ENCODE results near the gene NAA60.

NAA60 gene

GRCh38 chr16:3439637-3440036 is 3.8 kb upstream of the NAA60 start:
- Histone ChIP-seq H3K36me3 (ENCODE audit: control insufficient read depth in 2 of 2, insufficient read depth in 2 of 2, low read length in 2 of 2) (peaks cover 0 to 12% of the 10 kb centered on the region in 2 donors), H3K27ac (ENCODE audit: low read depth in 2 of 2, low read length in 2 of 2) (no peak overlapping the region), H3K4me1 (ENCODE audit: control insufficient read depth in 2 of 2, insufficient read depth in 2 of 2, low read length in 2 of 2) (peaks cover 7 to 8% of the 10 kb centered on the region in 2 donors), H3K9me3 (ENCODE audit: control insufficient read depth in 2 of 2, low read length in 2 of 2) (peaks cover 0 to 4% of the 10 kb centered on the region in 2 donors), H3K9ac (ENCODE audit: low read depth in 1 of 2, low read length in 2 of 2) (no peak overlapping the region), H3K4me3 (ENCODE audit: low read length in 2 of 2) (no peak overlapping the region), H3K27me3 (ENCODE audit: control insufficient read depth in 2 of 2, insufficient read depth in 2 of 2, low read length in 2 of 2) (peaks cover 0 to 4% of the 10 kb centered on the region in 2 donors)

GRCh38 chr16:3444032-3444388 is 530 bp downstream of the NAA60 start:
- Histone ChIP-seq H3K27ac (ENCODE audit: low read depth in 2 of 2, low read length in 2 of 2) (peak overlapping the region; percentile 80 to 82), H3K4me3 (ENCODE audit: low read length in 2 of 2) (peak overlapping the region; percentile 68 to 84), H3K4me1 (ENCODE audit: control insufficient read depth in 2 of 2, insufficient read depth in 2 of 2, low read length in 2 of 2) (peaks cover 8 to 12% of the 10 kb centered on the region in 2 donors), H3K27me3 (ENCODE audit: control insufficient read depth in 2 of 2, insufficient read depth in 2 of 2, low read length in 2 of 2) (no peaks in the 10 kb centered on the region), H3K36me3 (ENCODE audit: control insufficient read depth in 2 of 2, insufficient read depth in 2 of 2, low read length in 2 of 2) (peaks cover 3 to 11% of the 10 kb centered on the region in 2 donors), H3K9me3 (ENCODE audit: control insufficient read depth in 2 of 2, low read length in 2 of 2) (peaks cover 0 to 4% of the 10 kb centered on the region in 2 donors), H3K9ac (ENCODE audit: low read depth in 1 of 2, low read length in 2 of 2) (peak overlapping the region; percentile 73 to 77)

- no peak overlapping the region for H3K27ac ChIP-seq (ENCODE audit: low read depth in 2 of 2, low read length in 2 of 2)
- no peaks in the 10 kb centered on the region for H3K27me3 ChIP-seq (ENCODE audit: control insufficient read depth in 2 of 2, insufficient read depth in 2 of 2, low read length in 2 of 2)
- no peaks in the 10 kb centered on the region for H3K36me3 ChIP-seq (ENCODE audit: control insufficient read depth in 2 of 2, insufficient read depth in 2 of 2, low read length in 2 of 2)
- H3K4me1 ChIP-seq (ENCODE audit: control insufficient read depth in 2 of 2, insufficient read depth in 2 of 2, low read length in 2 of 2): peaks cover 17 to 21% of the 10 kb centered on the region in 2 donors
- no peaks in the 10 kb centered on the region for H3K9me3 ChIP-seq (ENCODE audit: control insufficient read depth in 2 of 2, low read length in 2 of 2)
- H3K9ac ChIP-seq (ENCODE audit: low read depth in 1 of 2, low read length in 2 of 2): no peak overlapping the region
- no peak overlapping the region for H3K4me3 ChIP-seq (ENCODE audit: low read length in 2 of 2)
These were observed 10.6 kb downstream of the NAA60 start for GRCh38 chr16:3454093-3454492.

- Histone ChIP-seq H3K36me3 (ENCODE audit: control insufficient read depth in 2 of 2, insufficient read depth in 2 of 2, low read length in 2 of 2) (no peaks in the 10 kb centered on the region), H3K4me3 (ENCODE audit: low read length in 2 of 2) (no peak overlapping the region), H3K27ac (ENCODE audit: low read depth in 2 of 2, low read length in 2 of 2) (no peak overlapping the region), H3K9me3 (ENCODE audit: control insufficient read depth in 2 of 2, low read length in 2 of 2) (no peaks in the 10 kb centered on the region), H3K4me1 (ENCODE audit: control insufficient read depth in 2 of 2, insufficient read depth in 2 of 2, low read length in 2 of 2) (peaks cover 23 to 27% of the 10 kb centered on the region in 2 donors), H3K27me3 (ENCODE audit: control insufficient read depth in 2 of 2, insufficient read depth in 2 of 2, low read length in 2 of 2) (no peaks in the 10 kb centered on the region), H3K9ac (ENCODE audit: low read depth in 1 of 2, low read length in 2 of 2) (no peak overlapping the region)
These were observed 11.2 kb downstream of the NAA60 start for GRCh38 chr16:3454631-3455147.

GRCh38 chr16:3457434-3458252 is 14.2 kb downstream of the NAA60 start:
- Histone ChIP-seq H3K4me1 (ENCODE audit: control insufficient read depth in 2 of 2, insufficient read depth in 2 of 2, low read length in 2 of 2) (peaks cover 35 to 51% of the 10 kb centered on the region in 2 donors), H3K4me3 (ENCODE audit: low read length in 2 of 2) (peak overlapping the region; percentile 88 to 94), H3K36me3 (ENCODE audit: control insufficient read depth in 2 of 2, insufficient read depth in 2 of 2, low read length in 2 of 2) (peaks cover 0 to 2% of the 10 kb centered on the region in 2 donors), H3K9me3 (ENCODE audit: control insufficient read depth in 2 of 2, low read length in 2 of 2) (no peaks in the 10 kb centered on the region), H3K9ac (ENCODE audit: low read depth in 1 of 2, low read length in 2 of 2) (peak overlapping the region; percentile 83 to 97), H3K27ac (ENCODE audit: low read depth in 2 of 2, low read length in 2 of 2) (peak overlapping the region; percentile 97 to 98), H3K27me3 (ENCODE audit: control insufficient read depth in 2 of 2, insufficient read depth in 2 of 2, low read length in 2 of 2) (no peaks in the 10 kb centered on the region)

GRCh38 chr16:3458278-3458851 is 14.9 kb downstream of the NAA60 start:
- Histone ChIP-seq H3K27ac (ENCODE audit: low read depth in 2 of 2, low read length in 2 of 2) (peak overlapping the region; percentile 97 to 98), H3K27me3 (ENCODE audit: control insufficient read depth in 2 of 2, insufficient read depth in 2 of 2, low read length in 2 of 2) (no peaks in the 10 kb centered on the region), H3K36me3 (ENCODE audit: control insufficient read depth in 2 of 2, insufficient read depth in 2 of 2, low read length in 2 of 2) (peaks cover 0 to 2% of the 10 kb centered on the region in 2 donors), H3K9me3 (ENCODE audit: control insufficient read depth in 2 of 2, low read length in 2 of 2) (no peaks in the 10 kb centered on the region), H3K4me3 (ENCODE audit: low read length in 2 of 2) (peak overlapping the region; percentile 88 to 94), H3K9ac (ENCODE audit: low read depth in 1 of 2, low read length in 2 of 2) (peak overlapping the region; percentile 97), H3K4me1 (ENCODE audit: control insufficient read depth in 2 of 2, insufficient read depth in 2 of 2, low read length in 2 of 2) (peaks cover 35 to 51% of the 10 kb centered on the region in 2 donors)

- peak overlapping the region; percentile 97 for H3K9ac ChIP-seq (ENCODE audit: low read depth in 1 of 2, low read length in 2 of 2)
- H3K27ac ChIP-seq (ENCODE audit: low read depth in 2 of 2, low read length in 2 of 2): peak overlapping the region; percentile 97 to 98
- H3K27me3 ChIP-seq (ENCODE audit: control insufficient read depth in 2 of 2, insufficient read depth in 2 of 2, low read length in 2 of 2): no peaks in the 10 kb centered on the region
- H3K4me3 ChIP-seq (ENCODE audit: low read length in 2 of 2): peak overlapping the region; percentile 88 to 94
- no peaks in the 10 kb centered on the region for H3K9me3 ChIP-seq (ENCODE audit: control insufficient read depth in 2 of 2, low read length in 2 of 2)
- peaks cover 35 to 51% of the 10 kb centered on the region in 2 donors for H3K4me1 ChIP-seq (ENCODE audit: control insufficient read depth in 2 of 2, insufficient read depth in 2 of 2, low read length in 2 of 2)
- H3K36me3 ChIP-seq (ENCODE audit: control insufficient read depth in 2 of 2, insufficient read depth in 2 of 2, low read length in 2 of 2): peaks cover 0 to 2% of the 10 kb centered on the region in 2 donors
These were observed 15.4 kb downstream of the NAA60 start for GRCh38 chr16:3458852-3459361.

GRCh38 chr16:3459401-3460090 is 16.1 kb downstream of the NAA60 start:
- peak overlapping the region; percentile 88 to 94 for H3K4me3 ChIP-seq (ENCODE audit: low read length in 2 of 2)
- H3K9ac ChIP-seq (ENCODE audit: low read depth in 1 of 2, low read length in 2 of 2): peak overlapping the region; percentile 18 to 97
- peaks cover 39 to 51% of the 10 kb centered on the region in 2 donors for H3K4me1 ChIP-seq (ENCODE audit: control insufficient read depth in 2 of 2, insufficient read depth in 2 of 2, low read length in 2 of 2)
- H3K27ac ChIP-seq (ENCODE audit: low read depth in 2 of 2, low read length in 2 of 2): peak overlapping the region; percentile 97 to 98
- H3K27me3 ChIP-seq (ENCODE audit: control insufficient read depth in 2 of 2, insufficient read depth in 2 of 2, low read length in 2 of 2): no peaks in the 10 kb centered on the region
- peaks cover 0 to 2% of the 10 kb centered on the region in 2 donors for H3K36me3 ChIP-seq (ENCODE audit: control insufficient read depth in 2 of 2, insufficient read depth in 2 of 2, low read length in 2 of 2)
- H3K9me3 ChIP-seq (ENCODE audit: control insufficient read depth in 2 of 2, low read length in 2 of 2): no peaks in the 10 kb centered on the region

- Histone ChIP-seq H3K27ac (ENCODE audit: low read depth in 2 of 2, low read length in 2 of 2) (peak overlapping the region in 1 of 2 donors; percentile 97), H3K27me3 (ENCODE audit: control insufficient read depth in 2 of 2, insufficient read depth in 2 of 2, low read length in 2 of 2) (no peaks in the 10 kb centered on the region), H3K9ac (ENCODE audit: low read depth in 1 of 2, low read length in 2 of 2) (peak overlapping the region in 1 of 2 donors; percentile 18), H3K4me3 (ENCODE audit: low read length in 2 of 2) (peak overlapping the region; percentile 88 to 94), H3K36me3 (ENCODE audit: control insufficient read depth in 2 of 2, insufficient read depth in 2 of 2, low read length in 2 of 2) (peaks cover 0 to 2% of the 10 kb centered on the region in 2 donors), H3K9me3 (ENCODE audit: control insufficient read depth in 2 of 2, low read length in 2 of 2) (no peaks in the 10 kb centered on the region), H3K4me1 (ENCODE audit: control insufficient read depth in 2 of 2, insufficient read depth in 2 of 2, low read length in 2 of 2) (peaks cover 39 to 51% of the 10 kb centered on the region in 2 donors)
These were observed 16.6 kb downstream of the NAA60 start for GRCh38 chr16:3460121-3460520.

Measured in mucosa of rectum (tissue), 2 donors.